WTC11 (cell line): ENCODE results near the gene TIMP2. TPM values are rescaled to one million over a fixed set of nuclear protein-coding genes. Genes with fewer than 3 reads are reported as not detected.

Source experiments
- ATAC-seq: fragments of 200-7000 bp; cut with Tn5 transposase; 2 replicates; pipeline ENCODE4 v1.10.0; 2021; ENCODE audit warnings: mild to moderate bottlenecking, moderate library complexity
- CTCF ChIA-PET: fragments of 300-600 bp; sonication (Branson Sonifier 250); formaldehyde crosslinking; loops from one replicate; lab custom pipeline; 2021; ENCODE audit warnings: antibody characterized with exemption; lab: Charles Lee
- POLR2A ChIA-PET: fragments of 350-600 bp; sonication (Branson Sonifier 250); formaldehyde crosslinking; loops from one replicate; lab custom pipeline; 2021; ENCODE audit warnings: antibody characterized with exemption; lab: Charles Lee
- DNase-seq: peaks from one replicate; pipeline ENCODE4 v3.0.0; 2021; ENCODE audit warnings: low spot score
- H3K27ac Mint-ChIP-seq: 2 replicates; pipeline ENCODE4 v1.8.0; 2021; ENCODE audit warnings: mixed read lengths
- H3K27me3 Mint-ChIP-seq: 2 replicates; pipeline ENCODE4 v1.8.0; 2021; ENCODE audit warnings: low read depth, mild to moderate bottlenecking, moderate library complexity, mixed read lengths
- H3K36me3 Mint-ChIP-seq: 2 replicates; pipeline ENCODE4 v1.8.0; 2021; ENCODE audit warnings: mixed read lengths
- H3K4me1 Mint-ChIP-seq: 2 replicates; pipeline ENCODE4 v1.8.0; 2022; ENCODE audit warnings: mixed read lengths
- H3K4me3 Mint-ChIP-seq: 2 replicates; pipeline ENCODE4 v1.8.0; 2021; ENCODE audit warnings: mild to moderate bottlenecking, moderate library complexity, mixed read lengths
- H3K9me3 Mint-ChIP-seq: 2 replicates; pipeline ENCODE4 v1.8.0; 2021; ENCODE audit warnings: mixed read lengths
- ATF1 ChIP-seq: sonication (generic); formaldehyde crosslinking; IDR thresholded peaks from 2 replicates; pipeline ENCODE4 v1.8.1; 2023; ENCODE audit warnings: mild to moderate bottlenecking, moderate library complexity, missing genetic modification reagents
- ESRRA ChIP-seq: sonication (generic); formaldehyde crosslinking; IDR thresholded peaks from 2 replicates; pipeline ENCODE4 v1.8.1; 2022; ENCODE audit warnings: mild to moderate bottlenecking, missing genetic modification reagents, borderline replicate concordance
- GRHL2 ChIP-seq: fragments of 250-450 bp; sonication (Bioruptor Pico); IDR thresholded peaks from 2 replicates; pipeline ENCODE4 v1.8.0; 2022; ENCODE audit warnings: mild to moderate bottlenecking, moderate library complexity; ENCODE audit not compliant: insufficient replicate concordance, severe bottlenecking
- IRF2 ChIP-seq: sonication (generic); formaldehyde crosslinking; IDR thresholded peaks from 2 replicates; pipeline ENCODE4 v1.8.0; 2022; ENCODE audit warnings: low read depth, missing genetic modification reagents, borderline replicate concordance
- JAZF1 ChIP-seq: fragments of 250-450 bp; sonication (Bioruptor Pico); IDR thresholded peaks from 2 replicates; pipeline ENCODE4 v1.9.0; 2021; ENCODE audit warnings: moderate library complexity, mild to moderate bottlenecking, inconsistent platforms
- NR1H2 ChIP-seq: sonication (generic); formaldehyde crosslinking; IDR thresholded peaks from 2 replicates; pipeline ENCODE4 v1.9.0; 2021; ENCODE audit warnings: mild to moderate bottlenecking, moderate library complexity, missing genetic modification reagents
- NR2C2 ChIP-seq: sonication (generic); formaldehyde crosslinking; IDR thresholded peaks from 2 replicates; pipeline ENCODE4 v1.8.0; 2022; ENCODE audit warnings: mild to moderate bottlenecking, missing genetic modification reagents
- TEAD1 ChIP-seq: sonication (generic); formaldehyde crosslinking; IDR thresholded peaks from 2 replicates; pipeline ENCODE4 v1.8.0; 2022; ENCODE audit warnings: mild to moderate bottlenecking, missing genetic modification reagents
- ZNF317 ChIP-seq: sonication (generic); formaldehyde crosslinking; IDR thresholded peaks from 2 replicates; pipeline ENCODE4 v1.8.1; 2023; ENCODE audit warnings: low read depth, mild to moderate bottlenecking, moderate library complexity, missing genetic modification reagents, borderline replicate concordance
- ZNF416 ChIP-seq: fragments of 250-450 bp; sonication (Bioruptor Pico); IDR thresholded peaks from 2 replicates; pipeline ENCODE4 v1.9.0; 2021; ENCODE audit warnings: mild to moderate bottlenecking, inconsistent platforms
- ZNF671 ChIP-seq: fragments of 250-450 bp; sonication (Bioruptor Pico); IDR thresholded peaks from 2 replicates; pipeline ENCODE4 v1.8.0; 2021; ENCODE audit warnings: mild to moderate bottlenecking
- total RNA-seq: library from RNA; stranded (reverse); gene quantifications from 3 replicates; pipeline ENCODE4 v1.2.3, GENCODE V29; 2021
- TF ChIP-seq, protein P1 (sequence below): sonication (generic); formaldehyde crosslinking; IDR thresholded peaks from 2 replicates; pipeline ENCODE4 v1.8.1; 2023; ENCODE audit warnings: mild to moderate bottlenecking, missing genetic modification reagents, borderline replicate concordance
- TF ChIP-seq, protein P2 (sequence below): fragments of 250-450 bp; sonication (Bioruptor Pico); IDR thresholded peaks from 2 replicates; pipeline ENCODE4 v1.9.0; 2021; ENCODE audit warnings: mild to moderate bottlenecking
- TF ChIP-seq, protein P3 (sequence below): sonication (generic); formaldehyde crosslinking; IDR thresholded peaks from 2 replicates; pipeline ENCODE4 v1.8.1; 2022; ENCODE audit warnings: mild to moderate bottlenecking, moderate library complexity, missing genetic modification reagents
- TF ChIP-seq, protein P4 (sequence below): sonication (generic); formaldehyde crosslinking; IDR thresholded peaks from 2 replicates; pipeline ENCODE4 v1.8.1; 2023; ENCODE audit warnings: mild to moderate bottlenecking, missing genetic modification reagents, moderate library complexity
- TF ChIP-seq, protein P5 (sequence below): sonication (generic); formaldehyde crosslinking; IDR thresholded peaks from 2 replicates; pipeline ENCODE4 v1.8.0; 2023; ENCODE audit warnings: mild to moderate bottlenecking, missing genetic modification reagents
- TF ChIP-seq, protein P6 (sequence below): sonication (generic); formaldehyde crosslinking; IDR thresholded peaks from 2 replicates; pipeline ENCODE4 v1.8.0; 2022; ENCODE audit warnings: mild to moderate bottlenecking, missing genetic modification reagents
- TF ChIP-seq, protein P7 (sequence below): sonication (generic); formaldehyde crosslinking; IDR thresholded peaks from 2 replicates; pipeline ENCODE4 v1.8.0; 2023; ENCODE audit warnings: missing genetic modification reagents, mild to moderate bottlenecking, borderline replicate concordance
- TF ChIP-seq, protein P8 (sequence below): sonication (generic); formaldehyde crosslinking; conservative IDR thresholded peaks from 2 replicates; pipeline ENCODE4 v1.8.1; 2022; ENCODE audit warnings: mild to moderate bottlenecking, missing genetic modification reagents

The TIMP2 gene
- total RNA-seq, 1 experiment from 2014 or later: 37.1 TPM

DNA sequence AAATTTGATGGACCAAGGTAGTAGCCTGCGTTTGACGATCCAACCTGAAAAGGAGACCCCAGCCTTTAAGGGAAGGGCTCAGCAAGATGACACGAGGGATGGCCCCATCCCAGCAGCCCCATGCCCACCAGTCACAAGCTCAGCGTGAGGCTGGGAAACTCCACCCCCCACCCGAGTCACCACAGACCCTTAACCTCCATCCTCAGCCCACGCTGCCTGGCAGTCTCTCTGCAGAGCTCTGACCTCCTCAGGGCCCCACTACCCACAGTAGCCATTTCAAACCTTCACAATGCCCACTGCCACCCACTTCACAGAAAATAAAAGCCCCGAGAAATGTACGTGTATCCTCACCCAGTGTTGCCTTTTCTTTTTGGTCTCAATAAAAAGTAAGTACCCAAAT lies 103.2 kb downstream of the TIMP2 start:
- ChIA-PET POLR2A (interaction anchor here (0.7 kb wide), 1 partner anchor 457 kb away, joined by 3 read pairs; no protein-coding TSS in a partner anchor), CTCF (interaction anchor here (1.3 kb wide), 1 partner anchor 325 kb away, joined by 3 read pairs; no protein-coding TSS in a partner anchor)
- TF ChIP-seq NR2C2 (CRISPR knock-in tag): no peak
- no peak for TF ChIP-seq IRF2 (CRISPR knock-in tag)
- no peak for TF ChIP-seq ATF1 (CRISPR knock-in tag)
- TF ChIP-seq ZNF671 (CRISPR knock-in tag): no peak
- no peak for TF ChIP-seq GRHL2 (CRISPR knock-in tag)
- no peaks in the 10 kb centered on the region for H3K27me3 Mint-ChIP-seq
- H3K36me3 Mint-ChIP-seq: peaks cover 93% of the 10 kb centered on the region
- DNase-seq (no peak), ATAC-seq (no peak)
- no peak overlapping the region for H3K4me3 Mint-ChIP-seq
- H3K9me3 Mint-ChIP-seq: no peaks in the 10 kb centered on the region
- H3K27ac Mint-ChIP-seq: no peak overlapping the region
- no peaks in the 10 kb centered on the region for H3K4me1 Mint-ChIP-seq

DNA sequence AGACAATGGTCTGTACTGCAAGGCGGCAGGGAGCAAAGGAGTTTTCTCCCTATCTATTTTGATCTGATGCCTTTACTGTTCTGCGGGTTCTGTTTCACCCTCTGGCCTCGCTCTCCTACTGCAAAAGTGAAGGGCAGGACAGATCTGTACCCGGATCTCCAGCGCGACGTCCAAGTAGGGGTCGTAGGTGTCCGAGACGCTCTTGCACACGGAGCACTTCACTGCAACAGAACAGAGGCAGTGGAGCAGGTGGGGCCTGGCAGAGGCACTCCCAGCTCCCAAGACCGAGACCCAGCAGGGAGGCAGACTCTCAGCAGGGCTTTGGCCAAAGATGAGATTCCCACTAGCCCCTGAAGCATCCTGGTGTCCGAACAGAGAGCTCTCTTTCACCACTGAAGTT lies 104.3 kb downstream of the TIMP2 start:
- ChIA-PET POLR2A (no interaction called here), CTCF (no interaction called here)
- no peak overlapping the region for H3K4me3 Mint-ChIP-seq
- DNase-seq: no peak
- no peaks in the 10 kb centered on the region for H3K4me1 Mint-ChIP-seq
- H3K27me3 Mint-ChIP-seq: no peaks in the 10 kb centered on the region
- peaks cover 89% of the 10 kb centered on the region for H3K36me3 Mint-ChIP-seq
- no peak for ATAC-seq
- no peak overlapping the region for H3K27ac Mint-ChIP-seq
- H3K9me3 Mint-ChIP-seq: no peaks in the 10 kb centered on the region
- TF ChIP-seq TEAD1 (CRISPR knock-in tag) (no peak), ESRRA (no peak), ZNF317 (CRISPR knock-in tag) (no peak), JAZF1 (CRISPR knock-in tag) (no peak), ZNF416 (CRISPR knock-in tag) (no peak), NR1H2 (CRISPR knock-in tag) (no peak)
- TF ChIP-seq, protein P1, sequence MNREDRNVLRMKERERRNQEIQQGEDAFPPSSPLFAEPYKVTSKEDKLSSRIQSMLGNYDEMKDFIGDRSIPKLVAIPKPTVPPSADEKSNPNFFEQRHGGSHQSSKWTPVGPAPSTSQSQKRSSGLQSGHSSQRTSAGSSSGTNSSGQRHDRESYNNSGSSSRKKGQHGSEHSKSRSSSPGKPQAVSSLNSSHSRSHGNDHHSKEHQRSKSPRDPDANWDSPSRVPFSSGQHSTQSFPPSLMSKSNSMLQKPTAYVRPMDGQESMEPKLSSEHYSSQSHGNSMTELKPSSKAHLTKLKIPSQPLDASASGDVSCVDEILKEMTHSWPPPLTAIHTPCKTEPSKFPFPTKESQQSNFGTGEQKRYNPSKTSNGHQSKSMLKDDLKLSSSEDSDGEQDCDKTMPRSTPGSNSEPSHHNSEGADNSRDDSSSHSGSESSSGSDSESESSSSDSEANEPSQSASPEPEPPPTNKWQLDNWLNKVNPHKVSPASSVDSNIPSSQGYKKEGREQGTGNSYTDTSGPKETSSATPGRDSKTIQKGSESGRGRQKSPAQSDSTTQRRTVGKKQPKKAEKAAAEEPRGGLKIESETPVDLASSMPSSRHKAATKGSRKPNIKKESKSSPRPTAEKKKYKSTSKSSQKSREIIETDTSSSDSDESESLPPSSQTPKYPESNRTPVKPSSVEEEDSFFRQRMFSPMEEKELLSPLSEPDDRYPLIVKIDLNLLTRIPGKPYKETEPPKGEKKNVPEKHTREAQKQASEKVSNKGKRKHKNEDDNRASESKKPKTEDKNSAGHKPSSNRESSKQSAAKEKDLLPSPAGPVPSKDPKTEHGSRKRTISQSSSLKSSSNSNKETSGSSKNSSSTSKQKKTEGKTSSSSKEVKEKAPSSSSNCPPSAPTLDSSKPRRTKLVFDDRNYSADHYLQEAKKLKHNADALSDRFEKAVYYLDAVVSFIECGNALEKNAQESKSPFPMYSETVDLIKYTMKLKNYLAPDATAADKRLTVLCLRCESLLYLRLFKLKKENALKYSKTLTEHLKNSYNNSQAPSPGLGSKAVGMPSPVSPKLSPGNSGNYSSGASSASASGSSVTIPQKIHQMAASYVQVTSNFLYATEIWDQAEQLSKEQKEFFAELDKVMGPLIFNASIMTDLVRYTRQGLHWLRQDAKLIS (CRISPR knock-in tag): no peak
- TF ChIP-seq, protein P2, sequence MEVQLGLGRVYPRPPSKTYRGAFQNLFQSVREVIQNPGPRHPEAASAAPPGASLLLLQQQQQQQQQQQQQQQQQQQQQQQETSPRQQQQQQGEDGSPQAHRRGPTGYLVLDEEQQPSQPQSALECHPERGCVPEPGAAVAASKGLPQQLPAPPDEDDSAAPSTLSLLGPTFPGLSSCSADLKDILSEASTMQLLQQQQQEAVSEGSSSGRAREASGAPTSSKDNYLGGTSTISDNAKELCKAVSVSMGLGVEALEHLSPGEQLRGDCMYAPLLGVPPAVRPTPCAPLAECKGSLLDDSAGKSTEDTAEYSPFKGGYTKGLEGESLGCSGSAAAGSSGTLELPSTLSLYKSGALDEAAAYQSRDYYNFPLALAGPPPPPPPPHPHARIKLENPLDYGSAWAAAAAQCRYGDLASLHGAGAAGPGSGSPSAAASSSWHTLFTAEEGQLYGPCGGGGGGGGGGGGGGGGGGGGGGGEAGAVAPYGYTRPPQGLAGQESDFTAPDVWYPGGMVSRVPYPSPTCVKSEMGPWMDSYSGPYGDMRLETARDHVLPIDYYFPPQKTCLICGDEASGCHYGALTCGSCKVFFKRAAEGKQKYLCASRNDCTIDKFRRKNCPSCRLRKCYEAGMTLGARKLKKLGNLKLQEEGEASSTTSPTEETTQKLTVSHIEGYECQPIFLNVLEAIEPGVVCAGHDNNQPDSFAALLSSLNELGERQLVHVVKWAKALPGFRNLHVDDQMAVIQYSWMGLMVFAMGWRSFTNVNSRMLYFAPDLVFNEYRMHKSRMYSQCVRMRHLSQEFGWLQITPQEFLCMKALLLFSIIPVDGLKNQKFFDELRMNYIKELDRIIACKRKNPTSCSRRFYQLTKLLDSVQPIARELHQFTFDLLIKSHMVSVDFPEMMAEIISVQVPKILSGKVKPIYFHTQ (CRISPR knock-in tag): no peak
- TF ChIP-seq, protein P3, sequence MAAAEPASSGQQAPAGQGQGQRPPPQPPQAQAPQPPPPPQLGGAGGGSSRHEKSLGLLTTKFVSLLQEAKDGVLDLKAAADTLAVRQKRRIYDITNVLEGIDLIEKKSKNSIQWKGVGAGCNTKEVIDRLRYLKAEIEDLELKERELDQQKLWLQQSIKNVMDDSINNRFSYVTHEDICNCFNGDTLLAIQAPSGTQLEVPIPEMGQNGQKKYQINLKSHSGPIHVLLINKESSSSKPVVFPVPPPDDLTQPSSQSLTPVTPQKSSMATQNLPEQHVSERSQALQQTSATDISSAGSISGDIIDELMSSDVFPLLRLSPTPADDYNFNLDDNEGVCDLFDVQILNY (CRISPR knock-in tag): no peak
- TF ChIP-seq, protein P4, sequence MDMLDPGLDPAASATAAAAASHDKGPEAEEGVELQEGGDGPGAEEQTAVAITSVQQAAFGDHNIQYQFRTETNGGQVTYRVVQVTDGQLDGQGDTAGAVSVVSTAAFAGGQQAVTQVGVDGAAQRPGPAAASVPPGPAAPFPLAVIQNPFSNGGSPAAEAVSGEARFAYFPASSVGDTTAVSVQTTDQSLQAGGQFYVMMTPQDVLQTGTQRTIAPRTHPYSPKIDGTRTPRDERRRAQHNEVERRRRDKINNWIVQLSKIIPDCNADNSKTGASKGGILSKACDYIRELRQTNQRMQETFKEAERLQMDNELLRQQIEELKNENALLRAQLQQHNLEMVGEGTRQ (CRISPR knock-in tag): no peak
- TF ChIP-seq, protein P5, sequence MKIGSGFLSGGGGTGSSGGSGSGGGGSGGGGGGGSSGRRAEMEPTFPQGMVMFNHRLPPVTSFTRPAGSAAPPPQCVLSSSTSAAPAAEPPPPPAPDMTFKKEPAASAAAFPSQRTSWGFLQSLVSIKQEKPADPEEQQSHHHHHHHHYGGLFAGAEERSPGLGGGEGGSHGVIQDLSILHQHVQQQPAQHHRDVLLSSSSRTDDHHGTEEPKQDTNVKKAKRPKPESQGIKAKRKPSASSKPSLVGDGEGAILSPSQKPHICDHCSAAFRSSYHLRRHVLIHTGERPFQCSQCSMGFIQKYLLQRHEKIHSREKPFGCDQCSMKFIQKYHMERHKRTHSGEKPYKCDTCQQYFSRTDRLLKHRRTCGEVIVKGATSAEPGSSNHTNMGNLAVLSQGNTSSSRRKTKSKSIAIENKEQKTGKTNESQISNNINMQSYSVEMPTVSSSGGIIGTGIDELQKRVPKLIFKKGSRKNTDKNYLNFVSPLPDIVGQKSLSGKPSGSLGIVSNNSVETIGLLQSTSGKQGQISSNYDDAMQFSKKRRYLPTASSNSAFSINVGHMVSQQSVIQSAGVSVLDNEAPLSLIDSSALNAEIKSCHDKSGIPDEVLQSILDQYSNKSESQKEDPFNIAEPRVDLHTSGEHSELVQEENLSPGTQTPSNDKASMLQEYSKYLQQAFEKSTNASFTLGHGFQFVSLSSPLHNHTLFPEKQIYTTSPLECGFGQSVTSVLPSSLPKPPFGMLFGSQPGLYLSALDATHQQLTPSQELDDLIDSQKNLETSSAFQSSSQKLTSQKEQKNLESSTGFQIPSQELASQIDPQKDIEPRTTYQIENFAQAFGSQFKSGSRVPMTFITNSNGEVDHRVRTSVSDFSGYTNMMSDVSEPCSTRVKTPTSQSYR (CRISPR knock-in tag): no peak
- TF ChIP-seq, protein P6, sequence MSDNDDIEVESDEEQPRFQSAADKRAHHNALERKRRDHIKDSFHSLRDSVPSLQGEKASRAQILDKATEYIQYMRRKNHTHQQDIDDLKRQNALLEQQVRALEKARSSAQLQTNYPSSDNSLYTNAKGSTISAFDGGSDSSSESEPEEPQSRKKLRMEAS: no peak
- TF ChIP-seq, protein P7, sequence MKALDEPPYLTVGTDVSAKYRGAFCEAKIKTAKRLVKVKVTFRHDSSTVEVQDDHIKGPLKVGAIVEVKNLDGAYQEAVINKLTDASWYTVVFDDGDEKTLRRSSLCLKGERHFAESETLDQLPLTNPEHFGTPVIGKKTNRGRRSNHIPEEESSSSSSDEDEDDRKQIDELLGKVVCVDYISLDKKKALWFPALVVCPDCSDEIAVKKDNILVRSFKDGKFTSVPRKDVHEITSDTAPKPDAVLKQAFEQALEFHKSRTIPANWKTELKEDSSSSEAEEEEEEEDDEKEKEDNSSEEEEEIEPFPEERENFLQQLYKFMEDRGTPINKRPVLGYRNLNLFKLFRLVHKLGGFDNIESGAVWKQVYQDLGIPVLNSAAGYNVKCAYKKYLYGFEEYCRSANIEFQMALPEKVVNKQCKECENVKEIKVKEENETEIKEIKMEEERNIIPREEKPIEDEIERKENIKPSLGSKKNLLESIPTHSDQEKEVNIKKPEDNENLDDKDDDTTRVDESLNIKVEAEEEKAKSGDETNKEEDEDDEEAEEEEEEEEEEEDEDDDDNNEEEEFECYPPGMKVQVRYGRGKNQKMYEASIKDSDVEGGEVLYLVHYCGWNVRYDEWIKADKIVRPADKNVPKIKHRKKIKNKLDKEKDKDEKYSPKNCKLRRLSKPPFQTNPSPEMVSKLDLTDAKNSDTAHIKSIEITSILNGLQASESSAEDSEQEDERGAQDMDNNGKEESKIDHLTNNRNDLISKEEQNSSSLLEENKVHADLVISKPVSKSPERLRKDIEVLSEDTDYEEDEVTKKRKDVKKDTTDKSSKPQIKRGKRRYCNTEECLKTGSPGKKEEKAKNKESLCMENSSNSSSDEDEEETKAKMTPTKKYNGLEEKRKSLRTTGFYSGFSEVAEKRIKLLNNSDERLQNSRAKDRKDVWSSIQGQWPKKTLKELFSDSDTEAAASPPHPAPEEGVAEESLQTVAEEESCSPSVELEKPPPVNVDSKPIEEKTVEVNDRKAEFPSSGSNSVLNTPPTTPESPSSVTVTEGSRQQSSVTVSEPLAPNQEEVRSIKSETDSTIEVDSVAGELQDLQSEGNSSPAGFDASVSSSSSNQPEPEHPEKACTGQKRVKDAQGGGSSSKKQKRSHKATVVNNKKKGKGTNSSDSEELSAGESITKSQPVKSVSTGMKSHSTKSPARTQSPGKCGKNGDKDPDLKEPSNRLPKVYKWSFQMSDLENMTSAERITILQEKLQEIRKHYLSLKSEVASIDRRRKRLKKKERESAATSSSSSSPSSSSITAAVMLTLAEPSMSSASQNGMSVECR (CRISPR knock-in tag): no peak
- TF ChIP-seq, protein P8, sequence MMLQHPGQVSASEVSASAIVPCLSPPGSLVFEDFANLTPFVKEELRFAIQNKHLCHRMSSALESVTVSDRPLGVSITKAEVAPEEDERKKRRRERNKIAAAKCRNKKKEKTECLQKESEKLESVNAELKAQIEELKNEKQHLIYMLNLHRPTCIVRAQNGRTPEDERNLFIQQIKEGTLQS (CRISPR knock-in tag): no peak
